ENCODE results near the gene LCN10. TPM values are rescaled to one million over a fixed set of nuclear protein-coding genes. Genes with fewer than 3 reads are reported as not detected.

The LCN10 gene
- total RNA-seq, 3 donors from 2014 or later (not counting 1 experiment from before 2014, with no cell fraction given), result not detected

DNA sequence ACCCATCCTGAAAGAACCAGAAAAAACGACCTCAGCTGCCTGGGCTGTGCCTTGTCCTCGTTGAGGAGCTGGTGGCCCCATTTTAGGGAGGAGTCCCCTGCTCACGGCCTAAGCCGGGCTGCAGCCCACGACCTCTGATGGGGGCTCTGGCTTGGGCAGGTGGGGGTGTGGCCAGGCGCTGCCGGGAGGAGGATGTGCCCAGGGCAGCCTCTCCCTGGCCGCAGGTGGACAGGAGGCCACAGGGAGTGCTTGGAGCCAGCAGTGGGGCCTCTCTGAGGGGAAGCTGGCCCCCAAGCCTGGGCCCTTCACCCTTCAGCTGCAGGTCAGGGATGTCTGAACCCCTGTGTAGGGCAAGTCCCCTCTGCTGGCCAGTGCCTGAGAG, 27.9 kb downstream of the LCN10 start:
- Mint-ChIP-seq H3K36me3 (no peaks in the 10 kb centered on the region), H3K4me1 (peaks cover 6 to 7% of the 10 kb centered on the region in 2 donors), H3K4me3 (no peak overlapping the region), H3K27me3 (ENCODE audit: low read depth in 2 of 2) (peaks cover 24 to 29% of the 10 kb centered on the region in 2 donors), H3K27ac (no peak overlapping the region), H3K9me3 (no peaks in the 10 kb centered on the region)
- Histone ChIP-seq H3K4me3 (ENCODE audit: low read length) (no peak overlapping the region), H3K36me3 (ENCODE audit: control insufficient read depth, insufficient read depth, low read length) (no peaks in the 10 kb centered on the region), H3K9me3 (ENCODE audit: control insufficient read depth, insufficient read depth, low read length) (no peaks in the 10 kb centered on the region), H3K27ac (ENCODE audit: low read length) (no peak overlapping the region), H3K27me3 (ENCODE audit: control insufficient read depth, insufficient read depth, low read length) (peaks cover 14% of the 10 kb centered on the region), H3K4me1 (ENCODE audit: control insufficient read depth, insufficient read depth, low read length) (peaks cover 24% of the 10 kb centered on the region)
- 36% methylated on average over 8 of the region's 8 CpGs for WGBS (ENCODE audit: insufficient coverage)
- intact Hi-C loops (cut with micrococcal nuclease), result no loop called here
- DNase-seq (no peak), ATAC-seq (no peak)
- TF ChIP-seq, protein P1, sequence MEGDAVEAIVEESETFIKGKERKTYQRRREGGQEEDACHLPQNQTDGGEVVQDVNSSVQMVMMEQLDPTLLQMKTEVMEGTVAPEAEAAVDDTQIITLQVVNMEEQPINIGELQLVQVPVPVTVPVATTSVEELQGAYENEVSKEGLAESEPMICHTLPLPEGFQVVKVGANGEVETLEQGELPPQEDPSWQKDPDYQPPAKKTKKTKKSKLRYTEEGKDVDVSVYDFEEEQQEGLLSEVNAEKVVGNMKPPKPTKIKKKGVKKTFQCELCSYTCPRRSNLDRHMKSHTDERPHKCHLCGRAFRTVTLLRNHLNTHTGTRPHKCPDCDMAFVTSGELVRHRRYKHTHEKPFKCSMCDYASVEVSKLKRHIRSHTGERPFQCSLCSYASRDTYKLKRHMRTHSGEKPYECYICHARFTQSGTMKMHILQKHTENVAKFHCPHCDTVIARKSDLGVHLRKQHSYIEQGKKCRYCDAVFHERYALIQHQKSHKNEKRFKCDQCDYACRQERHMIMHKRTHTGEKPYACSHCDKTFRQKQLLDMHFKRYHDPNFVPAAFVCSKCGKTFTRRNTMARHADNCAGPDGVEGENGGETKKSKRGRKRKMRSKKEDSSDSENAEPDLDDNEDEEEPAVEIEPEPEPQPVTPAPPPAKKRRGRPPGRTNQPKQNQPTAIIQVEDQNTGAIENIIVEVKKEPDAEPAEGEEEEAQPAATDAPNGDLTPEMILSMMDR (IDR thresholded peaks at IDR 0.05), result no peak

DNA sequence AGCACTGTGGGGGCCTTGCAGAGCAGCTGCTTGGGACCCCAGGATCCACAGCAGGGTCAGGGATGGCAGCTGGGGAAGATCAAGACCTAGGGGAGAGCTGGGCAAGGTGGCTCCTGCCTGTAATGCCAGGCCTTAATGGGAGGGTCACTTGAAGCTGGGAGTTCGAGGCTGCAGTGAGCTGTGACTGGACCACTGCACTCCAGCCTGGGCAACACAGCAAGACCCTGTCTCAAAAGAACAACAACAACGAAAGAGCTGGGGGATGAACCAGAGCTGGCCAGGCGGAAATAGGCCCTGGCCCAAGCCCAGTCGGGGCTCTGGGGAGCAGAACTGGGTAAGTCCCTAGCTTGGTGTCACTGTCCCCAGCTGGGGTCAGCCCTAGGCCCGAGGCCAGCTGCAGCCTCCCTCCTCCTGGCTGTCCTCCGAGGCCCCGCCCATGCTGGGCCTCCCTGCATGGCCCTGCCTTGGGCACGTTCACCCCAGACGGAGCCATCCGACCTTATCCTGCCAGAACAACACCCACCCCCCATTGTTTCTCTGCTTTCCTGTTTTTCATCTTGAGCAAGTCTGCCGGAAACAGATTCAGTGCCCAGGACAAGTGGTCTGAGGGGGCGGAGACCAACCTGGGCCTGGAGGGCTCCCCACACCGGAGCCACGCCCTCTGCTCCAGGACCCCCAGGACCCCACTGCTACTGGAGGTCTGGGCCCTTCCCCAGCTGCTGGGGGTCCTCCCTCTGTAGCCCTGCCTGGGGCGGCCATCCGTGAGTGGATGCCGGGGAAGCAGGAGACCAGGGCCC, 28.4 kb downstream of the LCN10 start:
- no peaks in the 10 kb centered on the region for H3K9me3 ChIP-seq (ENCODE audit: control insufficient read depth, insufficient read depth, low read length)
- no peaks in the 10 kb centered on the region for H3K9me3 Mint-ChIP-seq
- peaks cover 14% of the 10 kb centered on the region for H3K27me3 ChIP-seq (ENCODE audit: control insufficient read depth, insufficient read depth, low read length)
- no peak overlapping the region for H3K27ac Mint-ChIP-seq
- no peak overlapping the region for H3K4me3 ChIP-seq (ENCODE audit: low read length)
- ATAC-seq (no peak), DNase-seq (no peak)
- peaks cover 24 to 29% of the 10 kb centered on the region in 2 donors for H3K27me3 Mint-ChIP-seq (ENCODE audit: low read depth in 2 of 2)
- no peak overlapping the region for H3K4me3 Mint-ChIP-seq
- no peak overlapping the region for H3K27ac ChIP-seq (ENCODE audit: low read length)
- no peaks in the 10 kb centered on the region for H3K36me3 ChIP-seq (ENCODE audit: control insufficient read depth, insufficient read depth, low read length)
- 47% methylated on average over 17 of the region's 17 CpGs for WGBS (ENCODE audit: insufficient coverage)
- H3K4me1 Mint-ChIP-seq, result peaks cover 6 to 7% of the 10 kb centered on the region in 2 donors
- intact Hi-C loops (cut with micrococcal nuclease), result no loop called here
- H3K36me3 Mint-ChIP-seq, result no peaks in the 10 kb centered on the region
- TF ChIP-seq, protein P1 (IDR thresholded peaks at IDR 0.05), result no peak
- H3K4me1 ChIP-seq (ENCODE audit: control insufficient read depth, insufficient read depth, low read length), result peaks cover 21% of the 10 kb centered on the region

DNA sequence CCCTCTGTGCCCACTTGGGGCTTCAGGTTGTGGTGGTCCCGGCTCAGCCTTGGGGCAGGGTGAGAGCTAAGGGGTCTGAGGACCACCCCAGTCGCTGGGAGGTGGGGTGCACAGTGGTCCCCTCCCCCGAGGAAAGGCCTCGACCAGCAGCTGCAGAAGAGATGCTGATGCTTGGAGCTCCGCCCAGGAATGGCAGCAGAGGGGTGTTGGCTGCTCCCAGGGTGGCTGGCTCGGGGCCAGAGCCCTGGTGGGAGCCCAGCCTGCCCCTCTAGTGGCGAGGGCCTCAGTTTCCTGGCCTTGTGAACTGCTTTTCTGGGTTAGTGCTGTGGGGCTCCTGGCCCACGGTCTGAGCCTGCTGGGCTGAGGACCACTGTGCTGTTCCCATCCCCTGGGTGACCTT, 29.2 kb downstream of the LCN10 start:
- TF ChIP-seq, protein P1 (IDR thresholded peaks at IDR 0.05), result no peak
- H3K36me3 ChIP-seq (ENCODE audit: control insufficient read depth, insufficient read depth, low read length), result no peaks in the 10 kb centered on the region
- peaks cover 14% of the 10 kb centered on the region for H3K27me3 ChIP-seq (ENCODE audit: control insufficient read depth, insufficient read depth, low read length)
- H3K27ac Mint-ChIP-seq, result no peak overlapping the region
- no peak overlapping the region for H3K4me3 Mint-ChIP-seq
- no peaks in the 10 kb centered on the region for H3K9me3 Mint-ChIP-seq
- no peak for DNase-seq
- H3K4me3 ChIP-seq (ENCODE audit: low read length), result no peak overlapping the region
- intact Hi-C loops (cut with micrococcal nuclease), result no loop called here
- peaks cover 15% of the 10 kb centered on the region for H3K4me1 ChIP-seq (ENCODE audit: control insufficient read depth, insufficient read depth, low read length)
- H3K27ac ChIP-seq (ENCODE audit: low read length), result no peak overlapping the region
- peaks cover 6 to 7% of the 10 kb centered on the region in 2 donors for H3K4me1 Mint-ChIP-seq
- H3K36me3 Mint-ChIP-seq, result no peaks in the 10 kb centered on the region
- peaks cover 24 to 32% of the 10 kb centered on the region in 2 donors for H3K27me3 Mint-ChIP-seq (ENCODE audit: low read depth in 2 of 2)
- no peaks in the 10 kb centered on the region for H3K9me3 ChIP-seq (ENCODE audit: control insufficient read depth, insufficient read depth, low read length)
- ATAC-seq, result no peak
- WGBS (ENCODE audit: insufficient coverage), result 43% methylated on average over 8 of the region's 8 CpGs

All from natural killer cell (primary cell).